ENCODE results near the gene SGMS2. TPM values are rescaled to one million over a fixed set of nuclear protein-coding genes. Genes with fewer than 3 reads are reported as not detected.

Gene SGMS2
- total RNA-seq, 1 donor from 2014 or later: 67.8 TPM

DNA sequence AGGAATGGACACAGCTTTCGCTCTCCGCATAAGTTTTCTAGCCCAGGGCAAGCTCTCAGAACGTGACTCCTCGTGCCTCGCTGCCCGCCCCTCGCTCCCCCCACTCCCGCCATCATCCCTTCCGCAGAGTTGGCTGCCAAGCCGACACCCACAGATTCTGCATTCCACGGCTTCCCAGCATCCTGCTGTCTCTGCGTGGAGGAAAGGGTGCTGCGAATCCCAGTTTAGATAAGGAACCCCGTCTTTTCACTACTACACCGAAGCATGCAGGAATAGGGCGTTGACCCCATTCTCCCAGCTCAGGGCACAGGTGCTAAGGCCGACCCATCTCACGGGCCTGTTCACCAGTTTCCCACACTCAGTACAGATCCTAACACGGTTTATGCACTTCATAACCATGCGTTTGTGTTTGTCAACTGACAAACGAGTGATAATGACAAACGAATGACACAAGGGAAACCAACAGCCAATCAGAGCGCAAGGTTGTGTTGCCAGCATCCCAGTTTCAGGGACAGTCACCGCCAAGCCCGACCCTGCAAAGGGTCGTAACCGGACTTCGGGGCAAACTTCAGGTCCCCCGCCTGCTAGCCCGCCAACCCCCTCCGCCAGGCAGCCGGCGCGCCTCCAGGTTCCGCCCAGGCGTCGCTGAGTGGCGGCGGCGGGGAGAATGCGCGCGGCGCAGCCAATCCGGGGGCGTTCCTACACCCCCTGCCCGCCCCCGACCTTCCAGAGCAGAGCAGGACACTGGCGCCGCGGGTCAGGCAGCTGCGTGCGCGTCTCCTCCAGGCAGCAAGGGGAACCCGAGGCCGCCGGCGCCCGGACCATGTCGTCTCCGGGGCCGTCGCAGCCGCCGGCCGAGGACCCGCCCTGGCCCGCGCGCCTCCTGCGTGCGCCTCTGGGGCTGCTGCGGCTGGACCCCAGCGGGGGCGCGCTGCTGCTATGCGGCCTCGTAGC, 106.4 kb downstream of the SGMS2 start, which contains the start of gene CYP2U1:
Gene CYP2U1, plus strand, starts transcription at position 729 of the 954 bp plus-strand sequence. Its CDS starts 95 bp downstream, at position 824.
- ATAC-seq: peak; percentile 98
- H3K9me3 ChIP-seq: no peaks in the 10 kb centered on the region
- TF ChIP-seq, protein P1, sequence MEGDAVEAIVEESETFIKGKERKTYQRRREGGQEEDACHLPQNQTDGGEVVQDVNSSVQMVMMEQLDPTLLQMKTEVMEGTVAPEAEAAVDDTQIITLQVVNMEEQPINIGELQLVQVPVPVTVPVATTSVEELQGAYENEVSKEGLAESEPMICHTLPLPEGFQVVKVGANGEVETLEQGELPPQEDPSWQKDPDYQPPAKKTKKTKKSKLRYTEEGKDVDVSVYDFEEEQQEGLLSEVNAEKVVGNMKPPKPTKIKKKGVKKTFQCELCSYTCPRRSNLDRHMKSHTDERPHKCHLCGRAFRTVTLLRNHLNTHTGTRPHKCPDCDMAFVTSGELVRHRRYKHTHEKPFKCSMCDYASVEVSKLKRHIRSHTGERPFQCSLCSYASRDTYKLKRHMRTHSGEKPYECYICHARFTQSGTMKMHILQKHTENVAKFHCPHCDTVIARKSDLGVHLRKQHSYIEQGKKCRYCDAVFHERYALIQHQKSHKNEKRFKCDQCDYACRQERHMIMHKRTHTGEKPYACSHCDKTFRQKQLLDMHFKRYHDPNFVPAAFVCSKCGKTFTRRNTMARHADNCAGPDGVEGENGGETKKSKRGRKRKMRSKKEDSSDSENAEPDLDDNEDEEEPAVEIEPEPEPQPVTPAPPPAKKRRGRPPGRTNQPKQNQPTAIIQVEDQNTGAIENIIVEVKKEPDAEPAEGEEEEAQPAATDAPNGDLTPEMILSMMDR (IDR thresholded peaks at IDR 0.05): peak; percentile 28
- intact Hi-C loops (cut with DNase I): no loop called here
- H3K36me3 ChIP-seq: no peaks in the 10 kb centered on the region
- H3K27ac ChIP-seq: peak within 1 kb of the TSS; percentile 74
- H3K4me3 ChIP-seq: peak within 1 kb of the TSS; percentile 69
- H3K27me3 ChIP-seq: no peaks in the 10 kb centered on the region
- DNase-seq: peak; percentile 92
- peaks cover 9% of the 10 kb centered on the region for H3K4me1 ChIP-seq

DNA sequence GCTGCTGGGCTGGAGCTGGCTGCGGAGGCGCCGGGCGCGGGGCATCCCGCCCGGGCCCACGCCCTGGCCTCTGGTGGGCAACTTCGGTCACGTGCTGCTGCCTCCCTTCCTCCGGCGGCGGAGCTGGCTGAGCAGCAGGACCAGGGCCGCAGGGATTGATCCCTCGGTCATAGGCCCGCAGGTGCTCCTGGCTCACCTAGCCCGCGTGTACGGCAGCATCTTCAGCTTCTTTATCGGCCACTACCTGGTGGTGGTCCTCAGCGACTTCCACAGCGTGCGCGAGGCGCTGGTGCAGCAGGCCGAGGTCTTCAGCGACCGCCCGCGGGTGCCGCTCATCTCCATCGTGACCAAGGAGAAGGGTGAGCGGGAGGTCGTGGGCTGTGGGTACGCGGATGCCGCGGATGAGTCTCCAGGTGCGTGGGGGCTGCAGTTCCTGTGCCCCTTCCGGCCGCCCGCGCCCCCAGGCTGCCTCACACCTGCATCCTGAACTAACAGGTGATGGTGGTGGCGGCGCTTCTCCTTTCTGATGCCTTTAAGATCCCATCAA, 107.1 kb downstream of the SGMS2 start:
- peak overlapping the region; percentile 74 for H3K27ac ChIP-seq
- H3K36me3 ChIP-seq: no peaks in the 10 kb centered on the region
- intact Hi-C loops (cut with DNase I): no loop called here
- peaks cover 9% of the 10 kb centered on the region for H3K4me1 ChIP-seq
- DNase-seq: peak; percentile 72
- TF ChIP-seq, protein P1 (IDR thresholded peaks at IDR 0.05): no peak
- no peaks in the 10 kb centered on the region for H3K9me3 ChIP-seq
- peak; percentile 5 for ATAC-seq
- H3K4me3 ChIP-seq: peak overlapping the region; percentile 69
- H3K27me3 ChIP-seq: no peaks in the 10 kb centered on the region

DNA sequence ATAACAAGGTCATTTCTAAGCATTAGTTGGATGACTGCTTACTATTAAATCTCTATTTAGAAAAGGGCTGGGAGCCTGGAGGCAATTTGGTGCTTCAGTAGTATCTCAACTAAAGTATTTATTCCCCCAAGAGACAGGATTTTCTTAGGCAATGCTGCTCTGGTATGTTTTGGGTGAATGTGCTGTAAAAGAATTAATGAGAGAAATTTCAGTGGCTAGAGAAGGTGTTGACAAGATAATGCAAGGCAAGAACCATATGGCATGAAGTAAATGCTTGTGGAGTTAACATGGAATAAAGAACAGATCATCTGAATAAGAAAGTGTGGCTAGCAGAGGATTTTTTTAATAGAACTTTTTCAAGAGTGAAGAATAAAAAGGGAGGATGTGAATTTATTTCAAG, 110.5 kb downstream of the SGMS2 start:
- intact Hi-C loops (cut with DNase I): no loop called here
- TF ChIP-seq, protein P1 (IDR thresholded peaks at IDR 0.05): no peak
- ATAC-seq: no peak

DNA sequence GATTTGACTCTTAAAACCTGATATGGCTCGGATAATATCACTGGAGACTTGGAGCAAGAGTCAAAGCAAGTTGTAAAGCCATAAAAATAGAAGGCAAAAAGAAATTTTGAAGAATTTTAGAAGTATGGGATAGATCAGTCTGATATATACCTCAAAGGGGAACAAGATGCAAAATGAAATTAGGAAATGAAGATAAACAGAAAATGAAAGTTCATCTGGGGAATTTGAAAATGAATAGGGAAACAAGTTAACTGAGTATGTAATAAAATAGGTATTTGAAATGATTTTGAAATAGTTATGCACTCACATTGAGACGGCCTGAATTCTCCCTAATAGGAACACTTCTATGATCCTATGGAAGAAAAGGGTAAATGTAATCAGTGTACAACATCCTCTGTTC, 112.3 kb downstream of the SGMS2 start:
- H3K36me3 ChIP-seq: no peaks in the 10 kb centered on the region
- no peak overlapping the region for H3K4me3 ChIP-seq
- H3K27me3 ChIP-seq: no peaks in the 10 kb centered on the region
- DNase-seq (no peak), ATAC-seq (no peak)
- TF ChIP-seq, protein P1 (IDR thresholded peaks at IDR 0.05): no peak
- H3K27ac ChIP-seq: no peak overlapping the region
- H3K4me1 ChIP-seq: peaks cover 7% of the 10 kb centered on the region
- intact Hi-C loops (cut with DNase I): no loop called here
- no peaks in the 10 kb centered on the region for H3K9me3 ChIP-seq

More for the DNA sequence above, 110.5 kb downstream of the SGMS2 start:
- Histone ChIP-seq H3K36me3 (no peaks in the 10 kb centered on the region), H3K9me3 (no peaks in the 10 kb centered on the region), H3K4me3 (no peak overlapping the region), H3K27me3 (no peaks in the 10 kb centered on the region), H3K4me1 (peaks cover 9% of the 10 kb centered on the region), H3K27ac (no peak overlapping the region)
- no peak for DNase-seq

DNA sequence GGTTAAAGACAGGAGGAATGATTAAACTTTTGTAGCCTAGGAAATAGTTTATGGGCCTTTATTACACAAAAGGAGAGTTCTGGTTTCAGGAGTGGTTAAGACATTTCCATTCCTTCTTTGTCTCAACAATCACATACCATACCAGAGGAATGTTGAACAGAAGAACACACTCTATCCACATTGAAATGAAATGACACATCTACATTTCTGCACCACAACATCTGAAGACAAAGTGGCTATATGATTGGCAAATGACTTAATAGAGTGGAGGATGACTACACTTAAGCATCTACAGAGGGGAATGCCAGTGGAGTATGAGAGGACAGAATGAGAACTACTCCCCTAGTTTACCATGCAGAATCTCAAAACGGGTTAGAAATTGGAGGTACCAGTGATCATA, 114.6 kb downstream of the SGMS2 start:
- H3K36me3 ChIP-seq: no peaks in the 10 kb centered on the region
- H3K9me3 ChIP-seq: no peaks in the 10 kb centered on the region
- intact Hi-C loops (cut with DNase I): no loop called here
- TF ChIP-seq, protein P1 (IDR thresholded peaks at IDR 0.05): no peak
- no peak for ATAC-seq
- H3K27me3 ChIP-seq: no peaks in the 10 kb centered on the region
- H3K4me1 ChIP-seq: no peaks in the 10 kb centered on the region
- DNase-seq: no peak
- H3K27ac ChIP-seq: no peak overlapping the region
- H3K4me3 ChIP-seq: no peak overlapping the region

All from upper lobe of right lung (tissue), 1 donor.